ENCODE measurements around the gene ADAM33.

ADAM33 gene

GRCh38 chr20:3707508-3707899 lies 25.7 kb upstream of the ADAM33 start:
- no peak for DNase-seq (ENCODE audit: low read depth in 1 of 2, low spot score in 1 of 2)

GRCh38 chr20:3706774-3707507 lies 25.1 kb upstream of the ADAM33 start:
- no peak for DNase-seq (ENCODE audit: low read depth in 1 of 2, low spot score in 1 of 2)

GRCh38 chr20:3705970-3706739 lies 24.3 kb upstream of the ADAM33 start:
- DNase-seq (ENCODE audit: low read depth in 1 of 2, low spot score in 1 of 2): no peak

- DNase-seq (ENCODE audit: low read depth in 1 of 2, low spot score in 1 of 2): no peak
Observed at GRCh38 chr20:3705491-3705969, 23.7 kb upstream of the ADAM33 start.

- DNase-seq (ENCODE audit: low read depth in 1 of 2, low spot score in 1 of 2): no peak
Observed at GRCh38 chr20:3704087-3704486, 22.3 kb upstream of the ADAM33 start.

- no peak for DNase-seq (ENCODE audit: low read depth in 1 of 2, low spot score in 1 of 2)
Observed at GRCh38 chr20:3702611-3703391, 21.0 kb upstream of the ADAM33 start.

- DNase-seq (ENCODE audit: low read depth in 1 of 2, low spot score in 1 of 2): no peak
Observed at GRCh38 chr20:3701061-3701998, 19.5 kb upstream of the ADAM33 start.

GRCh38 chr20:3699037-3699436 lies 17.2 kb upstream of the ADAM33 start:
- no peak for DNase-seq (ENCODE audit: low read depth in 1 of 2, low spot score in 1 of 2)

GRCh38 chr20:3698591-3699001 lies 16.8 kb upstream of the ADAM33 start:
- DNase-seq (ENCODE audit: low read depth in 1 of 2, low spot score in 1 of 2): no peak

- no peak for DNase-seq (ENCODE audit: low read depth in 1 of 2, low spot score in 1 of 2)
Observed at GRCh38 chr20:3697588-3698305, 15.9 kb upstream of the ADAM33 start.

- DNase-seq (ENCODE audit: low read depth in 1 of 2, low spot score in 1 of 2): no peak
Observed at GRCh38 chr20:3696745-3697587, 15.2 kb upstream of the ADAM33 start.

GRCh38 chr20:3696200-3696599 lies 14.4 kb upstream of the ADAM33 start:
- no peak for DNase-seq (ENCODE audit: low read depth in 1 of 2, low spot score in 1 of 2)

GRCh38 chr20:3694864-3695263 lies 13.1 kb upstream of the ADAM33 start:
- no peak for DNase-seq (ENCODE audit: low read depth in 1 of 2, low spot score in 1 of 2)

- DNase-seq (ENCODE audit: low read depth in 1 of 2, low spot score in 1 of 2): no peak
Observed at GRCh38 chr20:3693376-3693775, 11.6 kb upstream of the ADAM33 start.

- no peak for DNase-seq (ENCODE audit: low read depth in 1 of 2, low spot score in 1 of 2)
Observed at GRCh38 chr20:3692706-3693294, 11.0 kb upstream of the ADAM33 start.

GRCh38 chr20:3691897-3692296 lies 10.1 kb upstream of the ADAM33 start:
- no peak for DNase-seq (ENCODE audit: low read depth in 1 of 2, low spot score in 1 of 2)

- DNase-seq (ENCODE audit: low read depth in 1 of 2, low spot score in 1 of 2): no peak
Observed at GRCh38 chr20:3691306-3691705, 9.5 kb upstream of the ADAM33 start.

- no peak for DNase-seq (ENCODE audit: low read depth in 1 of 2, low spot score in 1 of 2)
Observed at GRCh38 chr20:3690413-3690812, 8.6 kb upstream of the ADAM33 start.

GRCh38 chr20:3689978-3690377 lies 8.2 kb upstream of the ADAM33 start:
- DNase-seq (ENCODE audit: low read depth in 1 of 2, low spot score in 1 of 2): no peak
